Measurements from ENCODE around the gene BTN3A1. TPM values are rescaled to one million over a fixed set of nuclear protein-coding genes. Genes with fewer than 3 reads are reported as not detected.
"Not testable (repeated sequence)": the region's sequence is repeated elsewhere in the genome, so short reads cannot be mapped to it uniquely, and the experiment has no call there.

The BTN3A1 gene
- total RNA-seq, 2 experiments from 2014 or later: 33.3 to 33.4 TPM

DNA sequence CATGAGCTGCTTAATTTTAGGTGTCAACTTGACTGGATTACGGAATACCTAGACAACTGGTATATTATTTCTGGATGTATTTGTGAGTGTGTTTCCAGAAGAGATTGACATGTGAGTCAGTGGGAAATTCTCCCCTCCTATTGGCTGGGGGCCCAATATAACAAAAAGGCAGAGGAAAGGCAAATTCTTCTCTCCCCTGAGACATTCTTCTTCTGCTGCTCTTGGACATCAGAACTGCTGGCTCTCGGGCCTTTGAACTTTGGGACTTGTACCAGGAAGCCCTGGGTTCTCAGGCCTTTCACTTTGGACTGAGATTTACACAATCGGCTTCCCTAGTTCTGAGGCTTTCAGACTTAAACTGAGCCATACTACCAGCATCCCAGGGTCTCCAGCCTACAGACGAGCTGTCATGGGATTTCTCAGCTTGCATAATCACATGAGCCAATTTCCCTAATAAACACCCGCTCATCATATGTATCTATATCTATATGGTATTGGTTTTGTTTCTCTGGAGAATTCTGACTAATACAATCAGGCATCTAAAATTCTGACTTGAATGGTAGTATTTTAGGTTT is 30.6 kb downstream of the BTN3A1 start:
- Histone ChIP-seq H3K9me2 (ENCODE audit: insufficient read depth, low read length) (no peaks in the 10 kb centered on the region), H3K79me2 (ENCODE audit: insufficient read depth, low read depth, low read length) (no peaks in the 10 kb centered on the region), H3K4me3 (ENCODE audit: low read depth, low read length, poor library complexity, severe bottlenecking) (no peak overlapping the region), H3K36me3 (ENCODE audit: insufficient read depth, low read length) (peaks cover 56% of the 10 kb centered on the region), H3K4me2 (ENCODE audit: low read length) (no peak overlapping the region), H3K4me1 (ENCODE audit: insufficient read depth, low read length, poor library complexity, severe bottlenecking) (no peaks in the 10 kb centered on the region), H2AFZ (ENCODE audit: low read length) (no peak overlapping the region), H4K20me1 (ENCODE audit: insufficient read depth, low read length) (no peaks in the 10 kb centered on the region), H3K27ac (ENCODE audit: low read depth, low read length, poor library complexity, severe bottlenecking) (no peak overlapping the region), H3K9me3 (ENCODE audit: low read length) (peaks cover 18% of the 10 kb centered on the region; the same call in 1 of the 2 replicates)
- intact Hi-C loops (cut with micrococcal nuclease; ENCODE audit: unreplicated experiment): no loop called here
- POLR2A ChIA-PET: interaction anchor here (0.6 kb wide), 1 partner anchor 46 kb away, joined by 6 read pairs; no protein-coding TSS in a partner anchor
- TF ChIP-seq EZH2phosphoT487 (IDR thresholded peaks at IDR 0.05; ENCODE audit: borderline replicate concordance, low read depth, low read length): no peak
- TF ChIP-seq, protein P1, sequence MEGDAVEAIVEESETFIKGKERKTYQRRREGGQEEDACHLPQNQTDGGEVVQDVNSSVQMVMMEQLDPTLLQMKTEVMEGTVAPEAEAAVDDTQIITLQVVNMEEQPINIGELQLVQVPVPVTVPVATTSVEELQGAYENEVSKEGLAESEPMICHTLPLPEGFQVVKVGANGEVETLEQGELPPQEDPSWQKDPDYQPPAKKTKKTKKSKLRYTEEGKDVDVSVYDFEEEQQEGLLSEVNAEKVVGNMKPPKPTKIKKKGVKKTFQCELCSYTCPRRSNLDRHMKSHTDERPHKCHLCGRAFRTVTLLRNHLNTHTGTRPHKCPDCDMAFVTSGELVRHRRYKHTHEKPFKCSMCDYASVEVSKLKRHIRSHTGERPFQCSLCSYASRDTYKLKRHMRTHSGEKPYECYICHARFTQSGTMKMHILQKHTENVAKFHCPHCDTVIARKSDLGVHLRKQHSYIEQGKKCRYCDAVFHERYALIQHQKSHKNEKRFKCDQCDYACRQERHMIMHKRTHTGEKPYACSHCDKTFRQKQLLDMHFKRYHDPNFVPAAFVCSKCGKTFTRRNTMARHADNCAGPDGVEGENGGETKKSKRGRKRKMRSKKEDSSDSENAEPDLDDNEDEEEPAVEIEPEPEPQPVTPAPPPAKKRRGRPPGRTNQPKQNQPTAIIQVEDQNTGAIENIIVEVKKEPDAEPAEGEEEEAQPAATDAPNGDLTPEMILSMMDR (conservative IDR thresholded peaks at IDR 0.05; ENCODE audit: low read length): no peak
- CTCF ChIA-PET (ENCODE audit: unreplicated experiment): no interaction called here
- DNase-seq (ENCODE audit: low spot score): no peak
- BruUV-seq (replicated peaks): no TSS peak

DNA sequence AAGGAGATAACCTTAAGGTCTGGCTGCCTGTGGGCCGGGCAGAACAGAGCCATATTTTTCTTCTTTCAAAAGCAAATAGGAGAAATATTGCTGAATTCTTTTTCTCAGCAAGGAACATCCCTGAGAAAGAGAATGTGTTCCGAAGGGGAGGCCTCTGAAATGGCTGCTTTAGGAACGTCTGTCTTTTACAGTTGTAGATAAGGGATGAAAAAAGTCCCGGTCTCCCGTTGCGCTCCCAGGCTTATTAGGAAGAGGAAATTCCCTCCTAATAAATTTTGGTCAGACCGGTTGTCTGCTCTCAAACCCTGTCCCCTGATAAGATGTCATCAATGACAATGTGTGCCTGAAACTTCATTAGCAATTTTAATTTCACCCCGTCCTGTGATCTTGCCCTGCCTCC is 31.6 kb downstream of the BTN3A1 start:
- POLR2A ChIA-PET; DNase-seq (ENCODE audit: low spot score); CTCF ChIA-PET (ENCODE audit: unreplicated experiment); intact Hi-C loops (cut with micrococcal nuclease; ENCODE audit: unreplicated experiment); H3K9me2 ChIP-seq (ENCODE audit: insufficient read depth, low read length); H3K79me2 ChIP-seq (ENCODE audit: insufficient read depth, low read depth, low read length); H2AFZ ChIP-seq (ENCODE audit: low read length); H3K4me3 ChIP-seq (ENCODE audit: low read depth, low read length, poor library complexity, severe bottlenecking); H4K20me1 ChIP-seq (ENCODE audit: insufficient read depth, low read length); H3K4me2 ChIP-seq (ENCODE audit: low read length); H3K27ac ChIP-seq (ENCODE audit: low read depth, low read length, poor library complexity, severe bottlenecking); H3K4me1 ChIP-seq (ENCODE audit: insufficient read depth, low read length, poor library complexity, severe bottlenecking); BruUV-seq (replicated peaks): not testable (repeated sequence)
- Histone ChIP-seq H3K9me3 (ENCODE audit: low read length) (peaks cover 18% of the 10 kb centered on the region; the same call in 1 of the 2 replicates), H3K36me3 (ENCODE audit: insufficient read depth, low read length) (peaks cover 51% of the 10 kb centered on the region)

- Histone ChIP-seq H3K4me3 (ENCODE audit: low read depth, low read length, poor library complexity, severe bottlenecking) (no peak overlapping the region), H3K9me3 (ENCODE audit: low read length) (peaks cover 18% of the 10 kb centered on the region; the same call in 1 of the 2 replicates), H3K27ac (ENCODE audit: low read depth, low read length, poor library complexity, severe bottlenecking) (no peak overlapping the region), H3K4me1 (ENCODE audit: insufficient read depth, low read length, poor library complexity, severe bottlenecking) (peaks cover 13% of the 10 kb centered on the region), H3K79me2 (ENCODE audit: insufficient read depth, low read depth, low read length) (peaks cover 4% of the 10 kb centered on the region; the same call in 1 of the 2 replicates), H3K4me2 (ENCODE audit: low read length) (no peak overlapping the region), H3K36me3 (ENCODE audit: insufficient read depth, low read length) (peaks cover 30% of the 10 kb centered on the region), H4K20me1 (ENCODE audit: insufficient read depth, low read length) (no peaks in the 10 kb centered on the region), H3K9me2 (ENCODE audit: insufficient read depth, low read length) (no peaks in the 10 kb centered on the region), H2AFZ (ENCODE audit: low read length) (no peak overlapping the region)
- TF ChIP-seq, protein P1 (conservative IDR thresholded peaks at IDR 0.05; ENCODE audit: low read length): no peak
- TF ChIP-seq EZH2phosphoT487 (IDR thresholded peaks at IDR 0.05; ENCODE audit: borderline replicate concordance, low read depth, low read length): no peak
- intact Hi-C loops (cut with micrococcal nuclease; ENCODE audit: unreplicated experiment): no loop called here
- no peak for DNase-seq (ENCODE audit: low spot score)
- BruUV-seq (replicated peaks): no TSS peak
- ChIA-PET POLR2A (interaction anchor here (0.6 to 0.8 kb wide), 2 partner anchors 38 to 1426 kb away, joined by 3 to 7 read pairs; no protein-coding TSS in a partner anchor), CTCF (ENCODE audit: unreplicated experiment) (no interaction called here)
Observed at GRCh38 chr6:26436018-26436417, 33.9 kb downstream of the BTN3A1 start.

Measured in OCI-LY7 (cell line).